Thymus (tissue), 11 donors: ENCODE measurements around the gene SLC29A4. TPM values are rescaled to one million over a fixed set of nuclear protein-coding genes. Genes with fewer than 3 reads are reported as not detected.

Source experiments
- DNase-seq, 9 donors: peaks; one replicate each; pipeline ENCODE4 v3.0.0-alpha.2; 2013; ENCODE audit warnings: low spot score in 9 of 9, low read depth in 6 of 9, missing footprints in 1 of 9
- H3K27ac ChIP-seq, 2 donors: one replicate each; pipeline ENCODE4 v1.5.1; 2013; ENCODE audit warnings: control low read depth in 1 of 2, low read depth in 1 of 2, low read length in 1 of 2, mild to moderate bottlenecking in 1 of 2, moderate library complexity in 1 of 2
- H3K27me3 ChIP-seq, 2 donors: one replicate each; pipeline ENCODE4 v1.5.1; 2013; ENCODE audit warnings: low read length in 1 of 2; ENCODE audit not compliant: control insufficient read depth in 2 of 2, insufficient read depth in 1 of 2
- H3K36me3 ChIP-seq, 2 donors: one replicate each; pipeline ENCODE4 v1.5.1; 2013; ENCODE audit warnings: low read length in 1 of 2, mild to moderate bottlenecking in 1 of 2, moderate library complexity in 1 of 2; ENCODE audit not compliant: control insufficient read depth in 2 of 2, insufficient read depth in 2 of 2
- H3K4me1 ChIP-seq, 2 donors: one replicate each; pipeline ENCODE4 v1.5.1; 2013; ENCODE audit warnings: low read length in 2 of 2; ENCODE audit not compliant: control insufficient read depth in 2 of 2, insufficient read depth in 2 of 2
- H3K4me3 ChIP-seq, 2 donors: one replicate each; pipeline ENCODE4 v1.5.1; 2013; ENCODE audit warnings: low read length in 2 of 2, control low read depth in 1 of 2, mild to moderate bottlenecking in 1 of 2
- H3K9me3 ChIP-seq, 2 donors: one replicate each; pipeline ENCODE4 v1.5.1; 2013; ENCODE audit warnings: low read length in 1 of 2, mild to moderate bottlenecking in 1 of 2; ENCODE audit not compliant: control insufficient read depth in 2 of 2, insufficient read depth in 1 of 2
- WGBS: extraction: QIAGEN DNeasy Blood & Tissue Kit; methylation state at CpG from one replicate; pipeline ENCODE4 v1.1.7; 2013; 5-methylcytosine and 5-hydroxymethylcytosine counted together
- polyA plus RNA-seq: library from polyadenylated mRNA; stranded (reverse); fragments of 200-250 nt; gene quantifications from one replicate; pipeline ENCODE4 v1.2.3, GENCODE V29; 2013
- total RNA-seq: library from RNA; stranded (reverse); fragments of 120-200 nt; gene quantifications from one replicate; pipeline ENCODE4 v1.2.4, GENCODE V29; 2013
- donor health status: healthy.

The SLC29A4 gene
- total and polyA plus RNA-seq, 2 donors, result 0.38 to 0.62 TPM

- 97% methylated on average over 19 of the region's 19 CpGs for WGBS
- H3K27ac ChIP-seq, result no peak overlapping the region
- H3K4me3 ChIP-seq, result no peak overlapping the region
- no peaks in the 10 kb centered on the region for H3K9me3 ChIP-seq
- no peak for DNase-seq
- no peaks in the 10 kb centered on the region for H3K4me1 ChIP-seq
- no peaks in the 10 kb centered on the region for H3K27me3 ChIP-seq
- H3K36me3 ChIP-seq, result peaks cover 49 to 63% of the 10 kb centered on the region in 2 donors
Measured at GRCh38 chr7:5352440-5353010, 69.8 kb downstream of the SLC29A4 start.

GRCh38 chr7:5354460-5355232, 71.9 kb downstream of the SLC29A4 start:
- Histone ChIP-seq H3K4me1 (no peaks in the 10 kb centered on the region), H3K27me3 (no peaks in the 10 kb centered on the region), H3K36me3 (peaks cover 66 to 68% of the 10 kb centered on the region in 2 donors), H3K4me3 (no peak overlapping the region), H3K9me3 (no peaks in the 10 kb centered on the region), H3K27ac (no peak overlapping the region)
- DNase-seq, result no peak
- WGBS, result 89% methylated on average over 17 of the region's 17 CpGs

Other genes with a start within 250 kb of the SLC29A4 start
- 8.0 TPM for gene RBAK, start 237.1 kb upstream of the SLC29A4 start, total RNA-seq
- gene RBAK, start 237.1 kb upstream of the SLC29A4 start, polyA plus RNA-seq, result 7.9 TPM
- 38.1 TPM for gene WIPI2, start 92.7 kb upstream of the SLC29A4 start, total RNA-seq
- gene WIPI2, start 92.7 kb upstream of the SLC29A4 start, polyA plus RNA-seq, result 48.8 TPM
- 8.5 TPM for gene TNRC18, start 140.9 kb downstream of the SLC29A4 start, total RNA-seq
- 26.2 TPM for gene TNRC18, start 140.9 kb downstream of the SLC29A4 start, polyA plus RNA-seq
- gene FBXL18, start 230.9 kb downstream of the SLC29A4 start, total RNA-seq, result 0.94 TPM
- 1.6 TPM for gene FBXL18, start 230.9 kb downstream of the SLC29A4 start, polyA plus RNA-seq
- 2,423 TPM for gene ACTB, start 247.7 kb downstream of the SLC29A4 start, total RNA-seq
- gene ACTB, start 247.7 kb downstream of the SLC29A4 start, polyA plus RNA-seq, result 9,031 TPM